Fibroblast of lung (primary cell): ENCODE data around the gene PLD5. TPM values are rescaled to one million over a fixed set of nuclear protein-coding genes. Genes with fewer than 3 reads are reported as not detected.

Source experiments
- DNase-seq, 2 donors: peaks; one replicate each; pipeline versions ENCODE4 v3.0.0 to v3.0.0-alpha.2; 2010; ENCODE audit warnings: low read depth in 2 of 2
- H2AFZ ChIP-seq: 2 replicates; pipeline ENCODE4 v1.5.1; 2012; ENCODE audit warnings: low read length, control low read depth, inconsistent platforms
- H3K27ac ChIP-seq: 2 replicates; pipeline ENCODE4 v1.5.1; 2011; ENCODE audit warnings: low read length, control low read depth; ENCODE audit not compliant: insufficient read depth
- H3K27me3 ChIP-seq: 2 replicates; pipeline ENCODE4 v1.5.1; 2011; ENCODE audit warnings: mild to moderate bottlenecking, low read length; ENCODE audit not compliant: control insufficient read depth, insufficient read depth
- H3K36me3 ChIP-seq: 2 replicates; pipeline ENCODE4 v1.5.1; 2011; ENCODE audit warnings: low read length; ENCODE audit not compliant: control insufficient read depth, insufficient read depth
- H3K4me1 ChIP-seq: 2 replicates; pipeline ENCODE4 v1.5.1; 2011; ENCODE audit warnings: low read length; ENCODE audit not compliant: control insufficient read depth, insufficient read depth; ENCODE audit errors: extremely low read depth
- H3K4me2 ChIP-seq: 2 replicates; pipeline ENCODE4 v1.5.1; 2011; ENCODE audit warnings: low read length, control low read depth; ENCODE audit not compliant: insufficient read depth; ENCODE audit errors: extremely low read depth
- H3K4me3 ChIP-seq, 4 experiments: fragments of 200-600 bp in 1 of 4; sonication (generic) in 1 of 4; replicated peaks in 1 of 4; 2 replicates each; pipeline ENCODE4 v1.5.1; 2011 to 2016; ENCODE audit warnings: low read length in 4 of 4, low read depth in 3 of 4, mild to moderate bottlenecking in 3 of 4, control low read depth in 2 of 4, inconsistent platforms in 1 of 4, mixed read lengths in 1 of 4; ENCODE audit not compliant: insufficient read depth in 1 of 4; ENCODE audit errors: control extremely low read depth in 1 of 4
- H3K79me2 ChIP-seq: 2 replicates; pipeline ENCODE4 v1.5.1; 2012; ENCODE audit warnings: mild to moderate bottlenecking, low read length, inconsistent platforms; ENCODE audit not compliant: control insufficient read depth, insufficient read depth
- H3K9ac ChIP-seq: 2 replicates; pipeline ENCODE4 v1.5.1; 2011; ENCODE audit warnings: mild to moderate bottlenecking, low read length, control low read depth; ENCODE audit not compliant: insufficient read depth
- H3K9me3 ChIP-seq: 2 replicates; pipeline ENCODE4 v1.5.1; 2012; ENCODE audit warnings: low read depth, low read length; ENCODE audit not compliant: control insufficient read depth, insufficient read depth
- H4K20me1 ChIP-seq: 2 replicates; pipeline ENCODE4 v1.5.1; 2011; ENCODE audit warnings: low read length; ENCODE audit not compliant: control insufficient read depth, insufficient read depth; ENCODE audit errors: extremely low read depth
- EZH2 ChIP-seq: IDR thresholded peaks from 2 replicates; pipeline ENCODE4 v1.5.1; 2012; ENCODE audit warnings: low read length, control low read depth, mild to moderate bottlenecking; ENCODE audit errors: missing control alignments
- polyA plus RNA-seq, 2 donors: library from polyadenylated mRNA; depleted of rRNA in 1 of 2; stranded (reverse) in 1 of 2; unstranded in 1 of 2; fragments of >200 nt; gene quantifications; 2 replicates each; pipeline ENCODE4 v1.2.1, GENCODE V29; 2011 to 2012; ENCODE audit warnings: missing spikeins in 1 of 2
- total RNA-seq: library from RNA; depleted of rRNA; stranded (reverse); fragments of >200 nt; gene quantifications from 2 replicates; pipeline ENCODE4 v1.2.1, GENCODE V29; 2014
- TF ChIP-seq, protein P1 (sequence below), 2 donors: IDR thresholded peaks in 1 of 2; conservative IDR thresholded peaks in 1 of 2; 1 replicate in 1 of 2; 2 replicates in 1 of 2; pipeline ENCODE4 v1.5.1; 2011 to 2012; ENCODE audit warnings: low read length in 2 of 2, control low read depth in 1 of 2, inconsistent platforms in 1 of 2, low read depth in 1 of 2, mild to moderate bottlenecking in 1 of 2

Gene PLD5
- total and polyA plus RNA-seq, 2 donors (not counting 1 experiment from before 2014, with no cell fraction given) = under 0.01 to 0.02 TPM

DNA sequence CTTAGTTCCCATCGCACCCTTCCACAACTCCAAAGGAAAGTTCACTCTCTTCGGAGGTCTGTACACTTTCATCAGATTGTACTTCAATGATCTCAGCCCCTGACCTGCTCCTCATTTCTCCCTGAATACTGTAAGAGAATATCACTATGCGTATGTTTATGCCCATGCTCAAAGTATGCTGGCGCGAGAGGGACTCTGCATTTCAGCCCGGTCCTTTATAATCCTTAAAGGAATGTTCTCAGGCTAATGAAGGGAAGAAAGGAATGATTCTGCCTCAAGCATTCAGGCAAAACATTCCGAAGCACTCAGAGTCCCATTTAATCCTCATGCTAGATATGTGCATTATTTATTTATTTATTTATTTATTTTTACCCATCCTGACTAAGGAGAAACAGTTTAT lies 76.8 kb downstream of the PLD5 start:
- DNase-seq = no peak
- H3K27ac ChIP-seq = no peak overlapping the region
- no peak overlapping the region for H2AFZ ChIP-seq
- no peak for TF ChIP-seq EZH2
- TF ChIP-seq, protein P1, sequence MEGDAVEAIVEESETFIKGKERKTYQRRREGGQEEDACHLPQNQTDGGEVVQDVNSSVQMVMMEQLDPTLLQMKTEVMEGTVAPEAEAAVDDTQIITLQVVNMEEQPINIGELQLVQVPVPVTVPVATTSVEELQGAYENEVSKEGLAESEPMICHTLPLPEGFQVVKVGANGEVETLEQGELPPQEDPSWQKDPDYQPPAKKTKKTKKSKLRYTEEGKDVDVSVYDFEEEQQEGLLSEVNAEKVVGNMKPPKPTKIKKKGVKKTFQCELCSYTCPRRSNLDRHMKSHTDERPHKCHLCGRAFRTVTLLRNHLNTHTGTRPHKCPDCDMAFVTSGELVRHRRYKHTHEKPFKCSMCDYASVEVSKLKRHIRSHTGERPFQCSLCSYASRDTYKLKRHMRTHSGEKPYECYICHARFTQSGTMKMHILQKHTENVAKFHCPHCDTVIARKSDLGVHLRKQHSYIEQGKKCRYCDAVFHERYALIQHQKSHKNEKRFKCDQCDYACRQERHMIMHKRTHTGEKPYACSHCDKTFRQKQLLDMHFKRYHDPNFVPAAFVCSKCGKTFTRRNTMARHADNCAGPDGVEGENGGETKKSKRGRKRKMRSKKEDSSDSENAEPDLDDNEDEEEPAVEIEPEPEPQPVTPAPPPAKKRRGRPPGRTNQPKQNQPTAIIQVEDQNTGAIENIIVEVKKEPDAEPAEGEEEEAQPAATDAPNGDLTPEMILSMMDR (conservative IDR thresholded peaks at IDR 0.05 in 1 of 2, IDR thresholded peaks at IDR 0.05 in 1 of 2; ENCODE audit: low read depth in 1 of 2, low read length in 2 of 2) = no peak
- no peak overlapping the region for H3K9ac ChIP-seq
- no peaks in the 10 kb centered on the region for H3K9me3 ChIP-seq
- H3K79me2 ChIP-seq = no peaks in the 10 kb centered on the region
- H3K4me3 ChIP-seq = no peak overlapping the region
- no peaks in the 10 kb centered on the region for H3K4me1 ChIP-seq
- H3K27me3 ChIP-seq = no peaks in the 10 kb centered on the region
- no peak overlapping the region for H3K4me2 ChIP-seq
- no peaks in the 10 kb centered on the region for H3K36me3 ChIP-seq
- no peaks in the 10 kb centered on the region for H4K20me1 ChIP-seq

DNA sequence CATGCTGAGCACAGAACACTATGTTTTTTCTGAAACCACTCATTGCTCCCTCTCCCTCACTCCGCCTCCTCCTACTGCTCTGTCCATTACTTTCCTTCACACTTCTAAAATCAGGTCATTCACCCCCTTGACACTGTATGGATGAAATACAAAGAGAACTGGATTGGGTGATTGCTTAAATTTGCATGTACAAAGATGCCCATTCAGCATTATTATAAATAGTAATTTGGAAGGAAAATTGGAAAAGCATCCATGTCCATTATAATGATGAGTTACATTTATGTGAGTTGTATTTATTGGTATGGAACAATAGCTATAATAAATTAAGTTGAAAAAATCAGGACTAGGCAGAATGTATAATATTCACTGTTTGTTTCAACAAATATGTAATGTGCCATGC lies 83.7 kb downstream of the PLD5 start:
- Histone ChIP-seq H3K27ac (no peak overlapping the region), H3K27me3 (no peaks in the 10 kb centered on the region), H3K36me3 (no peaks in the 10 kb centered on the region), H3K4me2 (no peak overlapping the region), H3K79me2 (no peaks in the 10 kb centered on the region), H3K4me1 (no peaks in the 10 kb centered on the region), H3K4me3 (no peak overlapping the region), H3K9me3 (no peaks in the 10 kb centered on the region), H4K20me1 (no peaks in the 10 kb centered on the region), H3K9ac (no peak overlapping the region), H2AFZ (no peak overlapping the region)
- no peak for DNase-seq
- TF ChIP-seq, protein P1 (conservative IDR thresholded peaks at IDR 0.05 in 1 of 2, IDR thresholded peaks at IDR 0.05 in 1 of 2; ENCODE audit: low read depth in 1 of 2, low read length in 2 of 2) = no peak
- TF ChIP-seq EZH2 = no peak

DNA sequence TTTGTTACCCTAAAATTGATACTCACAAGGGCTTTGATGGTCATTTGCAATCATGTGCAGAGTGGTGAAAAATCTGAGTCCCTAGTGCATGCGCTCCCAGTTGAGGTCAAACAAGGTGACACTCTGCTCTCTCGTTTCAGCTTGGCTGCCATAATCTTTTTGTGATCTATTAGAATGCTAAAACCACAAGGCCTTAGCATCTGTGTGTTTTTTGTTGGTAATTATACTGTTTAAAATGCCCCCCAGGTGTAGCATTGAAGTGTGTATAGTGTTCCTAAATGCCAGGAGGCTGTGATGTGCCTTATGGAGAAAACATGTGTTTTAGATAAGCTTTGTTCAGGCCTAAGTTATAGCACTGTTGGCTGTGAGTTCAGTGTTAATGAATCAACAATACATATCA lies 89.3 kb downstream of the PLD5 start:
- Histone ChIP-seq H3K4me3 (no peak overlapping the region), H3K4me2 (no peak overlapping the region)

More for the DNA sequence above, 89.3 kb downstream of the PLD5 start:
- Histone ChIP-seq H3K36me3 (no peaks in the 10 kb centered on the region), H3K9ac (no peak overlapping the region), H3K79me2 (no peaks in the 10 kb centered on the region), H2AFZ (no peak overlapping the region), H4K20me1 (no peaks in the 10 kb centered on the region), H3K27me3 (no peaks in the 10 kb centered on the region), H3K9me3 (no peaks in the 10 kb centered on the region), H3K27ac (no peak overlapping the region), H3K4me1 (no peaks in the 10 kb centered on the region)
- TF ChIP-seq, protein P1 (conservative IDR thresholded peaks at IDR 0.05 in 1 of 2, IDR thresholded peaks at IDR 0.05 in 1 of 2; ENCODE audit: low read depth in 1 of 2, low read length in 2 of 2) = no peak
- TF ChIP-seq EZH2 = no peak
- no peak for DNase-seq
